Neutrophil (primary cell): ENCODE results near the gene CCDC121.

Experiments used
- H3K27ac ChIP-seq: fragments of 200-600 bp; sonication (generic); 2 replicates; pipeline ENCODE4 v1.5.1; 2016; ENCODE audit warnings: mild to moderate bottlenecking, moderate library complexity
- H3K27me3 ChIP-seq: fragments of 200-600 bp; sonication (generic); 2 replicates; pipeline ENCODE4 v1.6.0; 2016; ENCODE audit warnings: mild to moderate bottlenecking
- H3K36me3 ChIP-seq: fragments of 200-600 bp; sonication (generic); 2 replicates; pipeline ENCODE4 v1.5.1; 2017
- H3K4me1 ChIP-seq, 2 experiments: fragments of 200-600 bp in 1 of 2; sonication (generic) in 1 of 2; 1 replicate in 1 of 2; 2 replicates in 1 of 2; pipeline versions ENCODE4 v1.5.1 to v1.6.1; 2013 to 2016; ENCODE audit warnings: low read depth in 1 of 2, low read length in 1 of 2, mild to moderate bottlenecking in 1 of 2, moderate library complexity in 1 of 2; ENCODE audit not compliant: control insufficient read depth in 1 of 2, insufficient read depth in 1 of 2
- H3K4me3 ChIP-seq, 2 experiments: fragments of 200-600 bp in 1 of 2; sonication (generic) in 1 of 2; 1 replicate in 1 of 2; 2 replicates in 1 of 2; pipeline ENCODE4 v1.5.1; 2013 to 2016; ENCODE audit warnings: low read depth in 1 of 2, low read length in 1 of 2, mild to moderate bottlenecking in 1 of 2, moderate library complexity in 1 of 2
- H3K9me3 ChIP-seq: fragments of 200-600 bp; sonication (generic); 2 replicates; pipeline ENCODE4 v1.5.1; 2016
- TF ChIP-seq, protein P1 (sequence below): fragments of 200-600 bp; sonication (generic); IDR thresholded peaks from 2 replicates; pipeline ENCODE4 v1.5.1; 2016; ENCODE audit warnings: antibody characterized with exemption

CCDC121 gene

DNA sequence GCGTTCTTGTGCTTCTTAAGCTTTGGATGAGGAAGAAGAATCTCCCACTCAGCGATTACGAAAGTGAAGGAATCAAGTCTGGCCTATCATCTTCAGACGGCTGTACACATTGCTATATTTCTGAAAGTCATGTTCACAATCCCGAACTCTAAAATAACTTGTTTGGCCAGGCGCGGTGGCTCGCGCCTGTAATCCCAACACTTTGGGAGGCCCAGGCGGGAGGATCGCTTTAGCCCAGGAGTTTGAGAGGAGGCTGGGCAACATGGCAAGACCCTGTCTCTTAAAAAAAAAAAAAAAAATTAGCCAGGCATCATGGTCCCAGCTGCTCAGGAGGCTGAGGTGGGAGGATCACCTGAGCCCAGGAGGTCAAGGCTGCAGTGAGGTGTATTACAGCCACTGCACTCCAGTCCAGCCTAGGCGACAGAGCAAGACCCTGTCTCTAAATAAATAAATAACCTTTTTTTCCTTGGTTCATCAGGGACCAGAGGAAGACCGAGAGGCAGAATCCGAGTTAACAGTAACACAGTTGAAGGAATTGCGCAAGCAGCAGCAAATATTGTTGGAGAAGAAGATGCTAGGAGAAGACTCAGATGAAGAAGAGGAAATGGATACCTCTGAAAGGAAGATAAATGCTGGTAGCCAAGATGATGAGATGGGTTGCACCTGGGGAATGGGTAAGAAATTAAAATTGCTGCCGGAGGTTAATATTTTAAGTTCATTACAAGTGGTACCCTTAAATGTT, 36.0 kb upstream of the CCDC121 start:
- H3K27ac ChIP-seq: peak overlapping the region; percentile 86
- H3K9me3 ChIP-seq: no peaks in the 10 kb centered on the region
- no peaks in the 10 kb centered on the region for H3K27me3 ChIP-seq
- H3K4me1 ChIP-seq: peaks cover 51% of the 10 kb centered on the region in 2 experiments
- H3K4me3 ChIP-seq: peak overlapping the region; percentile 70 to 84
- TF ChIP-seq, protein P1, sequence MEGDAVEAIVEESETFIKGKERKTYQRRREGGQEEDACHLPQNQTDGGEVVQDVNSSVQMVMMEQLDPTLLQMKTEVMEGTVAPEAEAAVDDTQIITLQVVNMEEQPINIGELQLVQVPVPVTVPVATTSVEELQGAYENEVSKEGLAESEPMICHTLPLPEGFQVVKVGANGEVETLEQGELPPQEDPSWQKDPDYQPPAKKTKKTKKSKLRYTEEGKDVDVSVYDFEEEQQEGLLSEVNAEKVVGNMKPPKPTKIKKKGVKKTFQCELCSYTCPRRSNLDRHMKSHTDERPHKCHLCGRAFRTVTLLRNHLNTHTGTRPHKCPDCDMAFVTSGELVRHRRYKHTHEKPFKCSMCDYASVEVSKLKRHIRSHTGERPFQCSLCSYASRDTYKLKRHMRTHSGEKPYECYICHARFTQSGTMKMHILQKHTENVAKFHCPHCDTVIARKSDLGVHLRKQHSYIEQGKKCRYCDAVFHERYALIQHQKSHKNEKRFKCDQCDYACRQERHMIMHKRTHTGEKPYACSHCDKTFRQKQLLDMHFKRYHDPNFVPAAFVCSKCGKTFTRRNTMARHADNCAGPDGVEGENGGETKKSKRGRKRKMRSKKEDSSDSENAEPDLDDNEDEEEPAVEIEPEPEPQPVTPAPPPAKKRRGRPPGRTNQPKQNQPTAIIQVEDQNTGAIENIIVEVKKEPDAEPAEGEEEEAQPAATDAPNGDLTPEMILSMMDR: no peak
- peaks cover 35% of the 10 kb centered on the region for H3K36me3 ChIP-seq

DNA sequence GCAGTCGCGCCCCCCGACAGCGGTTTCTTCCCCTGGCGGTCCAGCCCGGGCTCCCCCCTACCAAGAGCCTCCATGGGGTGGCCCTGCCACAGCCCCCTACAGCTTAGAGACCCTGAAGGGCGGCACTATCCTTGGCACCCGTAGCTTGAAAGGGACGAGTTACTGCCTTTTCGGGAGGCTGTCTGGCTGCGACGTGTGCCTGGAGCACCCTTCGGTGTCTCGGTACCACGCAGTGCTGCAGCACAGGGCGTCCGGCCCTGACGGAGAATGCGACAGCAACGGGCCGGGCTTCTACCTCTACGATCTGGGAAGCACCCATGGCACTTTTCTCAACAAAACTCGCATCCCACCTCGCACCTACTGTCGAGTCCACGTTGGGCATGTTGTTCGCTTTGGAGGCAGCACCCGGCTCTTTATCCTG, 35.4 kb upstream of the CCDC121 start:
- Histone ChIP-seq H3K27ac (peak overlapping the region; percentile 86), H3K27me3 (no peaks in the 10 kb centered on the region), H3K4me3 (peak overlapping the region; percentile 70 to 84), H3K4me1 (peaks cover 51% of the 10 kb centered on the region in 2 experiments), H3K36me3 (peaks cover 33% of the 10 kb centered on the region), H3K9me3 (no peaks in the 10 kb centered on the region)
- TF ChIP-seq, protein P1: no peak

DNA sequence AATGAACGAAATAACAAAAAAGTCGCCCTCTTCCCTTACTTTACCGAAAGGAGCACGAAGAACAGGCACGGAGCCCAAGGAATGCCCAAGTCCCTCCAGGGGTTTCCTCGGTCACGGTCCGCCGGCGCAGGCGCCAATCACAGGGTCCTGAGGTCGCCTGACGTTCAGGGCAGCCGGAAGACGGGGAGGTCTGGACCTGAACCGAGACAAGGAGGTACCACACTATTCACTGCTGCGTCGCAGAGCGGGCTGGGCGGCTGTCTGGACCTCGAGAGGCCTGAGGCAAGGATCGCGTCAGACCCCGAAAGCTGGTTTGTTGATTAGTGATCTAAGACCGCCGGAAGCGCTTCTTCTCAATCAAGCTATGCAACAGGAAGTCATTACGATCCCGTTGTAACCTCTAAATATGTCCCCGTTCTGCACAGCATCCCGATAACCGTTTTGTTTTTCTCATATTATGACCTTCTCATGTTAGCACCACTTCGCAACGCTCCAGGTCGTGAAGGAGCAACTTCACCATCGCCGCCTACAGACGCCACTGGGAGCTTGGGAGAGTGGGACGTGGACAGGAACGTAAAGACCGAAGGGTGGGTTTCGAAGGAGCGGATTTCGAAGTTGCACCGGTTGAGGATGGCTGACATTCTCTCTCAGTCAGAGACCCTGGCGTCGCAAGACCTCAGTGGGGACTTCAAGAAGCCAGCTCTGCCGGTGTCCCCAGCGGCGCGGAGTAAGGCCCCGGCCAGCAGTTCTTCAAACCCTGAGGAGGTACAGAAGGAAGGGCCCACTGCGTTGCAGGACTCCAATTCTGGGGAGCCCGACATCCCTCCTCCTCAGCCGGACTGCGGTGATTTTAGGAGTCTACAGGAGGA, 34.7 kb upstream of the CCDC121 start, which contains the start of the genes SLC4A1AP and SUPT7L:
Gene SLC4A1AP (plus strand): TSS at position 605 of the 869 bp plus-strand sequence. CDS start 26 bp downstream, at position 631.
Gene SUPT7L (minus strand): TSS at position 330 of the 869 bp plus-strand sequence. CDS start 1,422 bp downstream, outside the sequence.
- Histone ChIP-seq H3K4me1 (peaks cover 51% of the 10 kb centered on the region in 2 experiments), H3K36me3 (peaks cover 26% of the 10 kb centered on the region), H3K27ac (peak within 1 kb of the TSS; percentile 86), H3K9me3 (no peaks in the 10 kb centered on the region), H3K4me3 (peak within 1 kb of the TSS; percentile 70 to 84), H3K27me3 (no peaks in the 10 kb centered on the region)
- TF ChIP-seq, protein P1: no peak

DNA sequence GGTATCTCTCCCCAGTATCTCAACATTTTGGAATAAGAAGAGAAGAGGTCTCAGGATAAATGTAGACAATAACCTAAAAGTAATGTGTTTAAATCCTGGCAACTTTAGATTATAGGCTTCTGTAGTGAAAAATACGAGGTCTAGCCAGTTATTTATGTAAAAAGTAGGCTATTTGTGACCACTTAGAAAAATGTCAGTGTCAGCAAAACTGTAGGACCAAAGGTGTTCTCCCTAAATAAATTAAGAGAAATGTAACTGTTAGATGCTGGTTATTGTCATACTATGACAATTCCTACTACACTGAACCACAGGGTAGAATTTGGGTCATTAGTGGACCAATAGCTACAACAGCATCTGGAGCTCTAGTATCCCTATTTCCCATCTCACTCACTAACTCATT, 32.6 kb upstream of the CCDC121 start:
- TF ChIP-seq, protein P1: no peak
- Histone ChIP-seq H3K27me3 (no peaks in the 10 kb centered on the region), H3K4me1 (peaks cover 31% of the 10 kb centered on the region in 2 experiments), H3K4me3 (no peak overlapping the region), H3K9me3 (no peaks in the 10 kb centered on the region), H3K36me3 (peaks cover 38% of the 10 kb centered on the region), H3K27ac (no peak overlapping the region)

DNA sequence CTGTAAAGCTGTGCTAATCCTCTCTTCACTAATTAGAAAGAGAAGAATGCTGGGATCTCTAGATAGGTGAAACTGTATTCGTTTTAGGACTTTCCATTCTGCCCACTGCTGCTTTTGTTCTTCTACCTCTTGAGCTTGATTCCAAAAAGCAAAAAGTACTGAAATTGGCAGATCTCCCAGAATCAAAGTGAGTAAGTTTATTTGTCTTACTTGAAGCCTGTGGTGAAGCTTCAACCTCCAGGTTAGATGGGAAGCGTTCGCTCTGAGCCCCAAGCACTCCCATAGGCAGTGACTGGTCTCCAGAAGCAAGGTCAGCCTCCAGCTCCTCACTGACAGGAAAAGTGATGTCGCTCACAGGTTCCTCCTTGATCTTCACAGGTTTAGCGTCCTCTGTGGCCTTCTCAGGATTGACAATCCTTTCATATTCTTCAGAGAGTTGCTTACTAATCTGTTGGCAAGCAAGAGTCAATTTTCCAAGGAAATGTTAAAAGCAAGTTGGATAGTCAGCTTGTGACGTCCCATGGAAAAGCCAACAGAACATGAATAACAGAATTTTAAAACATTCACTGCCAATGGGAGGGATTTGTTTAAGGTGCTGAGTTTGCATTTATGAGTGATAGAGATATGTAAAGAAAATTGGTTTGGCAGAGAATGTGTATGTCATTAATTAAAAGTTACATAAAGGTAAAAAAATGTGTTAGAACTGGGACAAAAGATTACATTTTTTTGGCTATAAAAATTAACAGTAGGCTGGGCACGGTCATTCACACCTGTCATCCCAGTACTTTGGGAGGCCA, 26.5 kb upstream of the CCDC121 start:
- Histone ChIP-seq H3K27ac (no peak overlapping the region), H3K27me3 (no peaks in the 10 kb centered on the region), H3K36me3 (peaks cover 84% of the 10 kb centered on the region), H3K9me3 (no peaks in the 10 kb centered on the region), H3K4me3 (no peak overlapping the region), H3K4me1 (no peaks in the 10 kb centered on the region)
- TF ChIP-seq, protein P1: no peak
